CD4-positive, alpha-beta T cell treated with Interleukin-2 at 100 ng/mL for 4 hours (primary cell): ENCODE data around the gene DDI1.

ENCODE experiments used
- DNase-seq: peaks from one replicate; pipeline ENCODE4 v3.0.0-alpha.2; 2020; ENCODE audit warnings: low spot score

The DDI1 gene

GRCh38 chr11:104036588-104036987 is at the start of gene DDI1:
Gene DDI1 (plus strand): TSS chr11:104036640. CDS start chr11:104036823, 183 bp downstream.
- no peak for DNase-seq

- DNase-seq = no peak
Measured at GRCh38 chr11:103987629-103988594, 48.5 kb upstream of the DDI1 start.

- DNase-seq = no peak
Measured at GRCh38 chr11:103988595-103988969, 47.9 kb upstream of the DDI1 start.

GRCh38 chr11:103993507-103993906 is 42.9 kb upstream of the DDI1 start:
- no peak for DNase-seq

GRCh38 chr11:103994094-103994493 is 42.3 kb upstream of the DDI1 start:
- no peak for DNase-seq

GRCh38 chr11:103994518-103994917 is 41.9 kb upstream of the DDI1 start:
- no peak for DNase-seq

- DNase-seq = no peak
Measured at GRCh38 chr11:103995896-103996295, 40.5 kb upstream of the DDI1 start.

- DNase-seq = no peak
Measured at GRCh38 chr11:103997082-103997481, 39.4 kb upstream of the DDI1 start.

- DNase-seq = no peak
Measured at GRCh38 chr11:103998826-103999508, 37.5 kb upstream of the DDI1 start.

GRCh38 chr11:104000798-104001197 is 35.6 kb upstream of the DDI1 start:
- no peak for DNase-seq

GRCh38 chr11:104001561-104002056 is 34.8 kb upstream of the DDI1 start:
- no peak for DNase-seq

- DNase-seq = no peak
Measured at GRCh38 chr11:104003491-104003890, 32.9 kb upstream of the DDI1 start.

- DNase-seq = no peak
Measured at GRCh38 chr11:104005234-104005855, 31.1 kb upstream of the DDI1 start.

- no peak for DNase-seq
Measured at GRCh38 chr11:104009744-104010143, 26.7 kb upstream of the DDI1 start.

GRCh38 chr11:104011044-104011443 is 25.4 kb upstream of the DDI1 start:
- no peak for DNase-seq

- no peak for DNase-seq
Measured at GRCh38 chr11:104015649-104016415, 20.6 kb upstream of the DDI1 start.

GRCh38 chr11:104024572-104024971 is 11.9 kb upstream of the DDI1 start:
- DNase-seq = no peak

GRCh38 chr11:104028476-104029263 is 7.8 kb upstream of the DDI1 start:
- DNase-seq = no peak

- DNase-seq = no peak
Measured at GRCh38 chr11:104033134-104033533, 3.3 kb upstream of the DDI1 start.

- no peak for DNase-seq
Measured at GRCh38 chr11:104033561-104033960, 2.9 kb upstream of the DDI1 start.

GRCh38 chr11:104036995-104037394 is 555 bp downstream of the DDI1 start:
- DNase-seq = no peak
